H9 (cell line): ENCODE data around the gene ITGB6. TPM values are rescaled to one million over a fixed set of nuclear protein-coding genes. Genes with fewer than 3 reads are reported as not detected.

Source experiments
- DNase-seq: peaks from one replicate; pipeline ENCODE4 v3.0.0-alpha.2; 2017
- H2AFZ ChIP-seq: one replicate; pipeline ENCODE4 v1.6.1; 2013; ENCODE audit warnings: mild to moderate bottlenecking, low read length, control low read depth, moderate library complexity
- H2AK5ac ChIP-seq: 2 replicates; pipeline ENCODE4 v1.6.1; 2013; ENCODE audit warnings: low read length, control low read depth, mixed read lengths; ENCODE audit not compliant: insufficient read length
- H2BK120ac ChIP-seq: one replicate; pipeline ENCODE4 v1.6.1; 2013; ENCODE audit warnings: low read depth, mild to moderate bottlenecking, low read length, control low read depth, inconsistent platforms; ENCODE audit not compliant: poor library complexity, severe bottlenecking
- H2BK12ac ChIP-seq: 2 replicates; pipeline ENCODE4 v1.6.1; 2013; ENCODE audit warnings: low read length, control low read depth, mixed read lengths, low read depth; ENCODE audit not compliant: insufficient read length
- H2BK15ac ChIP-seq: 2 replicates; pipeline ENCODE4 v1.6.1; 2013; ENCODE audit warnings: low read depth, low read length, control low read depth
- H2BK20ac ChIP-seq: one replicate; pipeline ENCODE4 v1.6.1; 2013; ENCODE audit warnings: low read depth, mild to moderate bottlenecking, low read length, control low read depth, inconsistent platforms; ENCODE audit not compliant: poor library complexity, severe bottlenecking
- H2BK5ac ChIP-seq: 2 replicates; pipeline ENCODE4 v1.6.1; 2013; ENCODE audit warnings: low read length, control low read depth, mixed read lengths; ENCODE audit not compliant: insufficient read length
- H3K14ac ChIP-seq: 2 replicates; pipeline ENCODE4 v1.6.1; 2013; ENCODE audit warnings: low read length, control low read depth; ENCODE audit not compliant: insufficient read depth
- H3K18ac ChIP-seq: 2 replicates; pipeline ENCODE4 v1.6.1; 2013; ENCODE audit warnings: low read depth, mild to moderate bottlenecking, mixed read lengths, low read length, control low read depth; ENCODE audit not compliant: insufficient read length
- H3K23ac ChIP-seq: 2 replicates; pipeline ENCODE4 v1.6.1; 2013; ENCODE audit warnings: low read length, control low read depth, mixed read lengths, low read depth; ENCODE audit not compliant: insufficient read length
- H3K23me2 ChIP-seq: 2 replicates; pipeline ENCODE4 v1.6.1; 2013; ENCODE audit warnings: low read depth, mild to moderate bottlenecking, mixed read lengths, low read length, control low read depth; ENCODE audit not compliant: insufficient read length, poor library complexity, severe bottlenecking
- H3K27ac ChIP-seq: 2 replicates; pipeline ENCODE4 v1.5.1; 2013; ENCODE audit warnings: low read length, control low read depth, mixed read lengths, low read depth; ENCODE audit not compliant: insufficient read length
- H3K27me3 ChIP-seq: 2 replicates; pipeline ENCODE4 v1.6.1; 2013; ENCODE audit warnings: low read length, control low read depth, inconsistent platforms; ENCODE audit not compliant: insufficient read depth
- H3K4ac ChIP-seq: 2 replicates; pipeline ENCODE4 v1.6.1; 2013; ENCODE audit warnings: low read depth, mild to moderate bottlenecking, control low read depth, inconsistent platforms, low read length, moderate library complexity
- H3K4me1 ChIP-seq: 2 replicates; pipeline ENCODE4 v1.6.1; 2013; ENCODE audit warnings: low read length, control low read depth, inconsistent platforms; ENCODE audit not compliant: insufficient read depth
- H3K4me2 ChIP-seq: 2 replicates; pipeline ENCODE4 v1.6.1; 2013; ENCODE audit warnings: low read length, control low read depth, mixed read lengths; ENCODE audit not compliant: insufficient read length, insufficient read depth
- H3K56ac ChIP-seq: 2 replicates; pipeline ENCODE4 v1.6.1; 2013; ENCODE audit warnings: low read depth, mild to moderate bottlenecking, mixed read lengths, low read length, control low read depth; ENCODE audit not compliant: insufficient read length
- H3K79me1 ChIP-seq: 2 replicates; pipeline ENCODE4 v1.6.1; 2013; ENCODE audit warnings: low read depth, mild to moderate bottlenecking, moderate library complexity, low read length, control low read depth, inconsistent platforms; ENCODE audit not compliant: insufficient read depth, poor library complexity, severe bottlenecking
- H3K79me2 ChIP-seq: 2 replicates; pipeline ENCODE4 v1.6.1; 2013; ENCODE audit warnings: low read length, control low read depth, inconsistent platforms; ENCODE audit not compliant: insufficient read depth
- H3K9ac ChIP-seq: 2 replicates; pipeline ENCODE4 v1.6.1; 2013; ENCODE audit warnings: low read length, control low read depth, mixed read lengths; ENCODE audit not compliant: insufficient read length; ENCODE audit errors: extremely low read depth
- H3K9me3 ChIP-seq: one replicate; pipeline ENCODE4 v1.6.1; 2013; ENCODE audit warnings: low read depth, low read length, inconsistent platforms; ENCODE audit not compliant: control insufficient read depth
- H3T11ph ChIP-seq: one replicate; pipeline ENCODE4 v1.6.1; 2013; ENCODE audit warnings: mild to moderate bottlenecking, low read length, control low read depth, inconsistent platforms
- H4K20me1 ChIP-seq: one replicate; pipeline ENCODE4 v1.6.1; 2013; ENCODE audit not compliant: control insufficient read depth, insufficient read length, insufficient read depth
- H4K5ac ChIP-seq: 2 replicates; pipeline ENCODE4 v1.6.1; 2013; ENCODE audit warnings: low read depth, mild to moderate bottlenecking, mixed read lengths, low read length, control low read depth; ENCODE audit not compliant: insufficient read length
- H4K8ac ChIP-seq: replicated peaks from 2 replicates; pipeline ENCODE4 v1.6.1; 2013; ENCODE audit warnings: low read length, control low read depth, mixed read lengths, low read depth; ENCODE audit not compliant: insufficient read length
- H4K91ac ChIP-seq: 2 replicates; pipeline ENCODE4 v1.6.1; 2013; ENCODE audit warnings: low read depth, mild to moderate bottlenecking, moderate library complexity, mixed read lengths, low read length, control low read depth; ENCODE audit not compliant: insufficient read length
- H3K27ac Mint-ChIP-seq, 3 experiments: 2 replicates in 2 of 3; 3 replicates in 1 of 3; pipeline ENCODE4 v1.8.0; 2020 to 2021; ENCODE audit warnings: mixed read lengths in 3 of 3, mild to moderate bottlenecking in 1 of 3, moderate library complexity in 1 of 3
- H3K27me3 Mint-ChIP-seq: 2 replicates; pipeline ENCODE4 v1.8.0; 2021; ENCODE audit warnings: low read depth, mild to moderate bottlenecking, moderate library complexity, mixed read lengths
- H3K36me3 Mint-ChIP-seq, 3 experiments: 2 replicates in 2 of 3; 3 replicates in 1 of 3; pipeline ENCODE4 v1.8.0; 2020 to 2021; ENCODE audit warnings: low read depth in 3 of 3, mixed read lengths in 3 of 3; ENCODE audit not compliant: insufficient read depth in 1 of 3
- H3K4me1 Mint-ChIP-seq, 2 experiments: 2 replicates each; pipeline ENCODE4 v1.8.0; 2020; ENCODE audit warnings: mixed read lengths in 2 of 2
- H3K4me3 Mint-ChIP-seq, 2 experiments: 2 replicates in 1 of 2; 3 replicates in 1 of 2; pipeline ENCODE4 v1.8.0; 2020 to 2021; ENCODE audit warnings: mild to moderate bottlenecking in 2 of 2, mixed read lengths in 2 of 2, moderate library complexity in 1 of 2
- H3K9me3 Mint-ChIP-seq, 2 experiments: 2 replicates in 1 of 2; 3 replicates in 1 of 2; pipeline ENCODE4 v1.8.0; 2020; ENCODE audit warnings: mild to moderate bottlenecking in 2 of 2, mixed read lengths in 2 of 2, moderate library complexity in 1 of 2
- WGBS: extraction: QIAGEN DNeasy Blood & Tissue Kit; methylation state at CpG from one replicate; pipeline ENCODE4 v1.1.7; 2013; ENCODE audit warnings: missing lambda C conversion rate, low lambda C conversion rate, mixed read lengths; ENCODE audit not compliant: insufficient read length; ENCODE audit errors: extremely low coverage; 5-methylcytosine and 5-hydroxymethylcytosine counted together
- total RNA-seq: library from RNA; stranded (reverse); gene quantifications from 2 replicates; pipeline ENCODE4 v1.2.1, GENCODE V29; 2021
- TF ChIP-seq, protein P1 (sequence below): fragments of 200-600 bp; sonication (generic); conservative IDR thresholded peaks from 3 replicates; pipeline ENCODE4 v1.8.0; 2021; ENCODE audit warnings: antibody characterized with exemption, mild to moderate bottlenecking

ITGB6 gene
- total RNA-seq, 1 experiment from 2014 or later, result not detected

GRCh38 chr2:160208655-160209515 is 8.8 kb upstream of the ITGB6 start:
- Histone ChIP-seq H2AFZ (no peak overlapping the region), H3K79me2 (no peaks in the 10 kb centered on the region), H3K56ac (no peak overlapping the region), H2BK15ac (no peak overlapping the region), H4K91ac (no peak overlapping the region), H4K20me1 (no peaks in the 10 kb centered on the region), H3K4ac (no peak overlapping the region), H3K27me3 (no peaks in the 10 kb centered on the region), H2AK5ac (no peak overlapping the region), H3T11ph (no peak overlapping the region), H3K79me1 (no peaks in the 10 kb centered on the region), H2BK20ac (no peak overlapping the region), H3K27ac (no peak overlapping the region), H3K18ac (no peak overlapping the region), H3K4me2 (no peak overlapping the region), H3K23ac (no peak overlapping the region), H3K14ac (no peak overlapping the region), H4K8ac (no peak overlapping the region), H3K4me1 (no peaks in the 10 kb centered on the region), H3K9ac (no peak overlapping the region), H4K5ac (no peak overlapping the region), H2BK12ac (no peak overlapping the region), H2BK5ac (no peak overlapping the region), H2BK120ac (no peak overlapping the region), H3K9me3 (no peaks in the 10 kb centered on the region), H3K23me2 (no peaks in the 10 kb centered on the region)
- Mint-ChIP-seq H3K4me3 (no peak overlapping the region), H3K4me1 (peaks cover 4 to 10% of the 10 kb centered on the region in 2 experiments; a peak in 3 of 4 replicates), H3K36me3 (peaks cover 0 to 12% (median 0%) of the 10 kb centered on the region in 3 experiments; a peak in 3 of 7 replicates), H3K9me3 (peaks cover 0 to 11% of the 10 kb centered on the region in 2 experiments; a peak in 2 of 5 replicates), H3K27me3 (no peaks in the 10 kb centered on the region), H3K27ac (peak overlapping the region in 1 of 3 experiments; percentile 20; a peak in 3 of 7 replicates)
- TF ChIP-seq, protein P1, sequence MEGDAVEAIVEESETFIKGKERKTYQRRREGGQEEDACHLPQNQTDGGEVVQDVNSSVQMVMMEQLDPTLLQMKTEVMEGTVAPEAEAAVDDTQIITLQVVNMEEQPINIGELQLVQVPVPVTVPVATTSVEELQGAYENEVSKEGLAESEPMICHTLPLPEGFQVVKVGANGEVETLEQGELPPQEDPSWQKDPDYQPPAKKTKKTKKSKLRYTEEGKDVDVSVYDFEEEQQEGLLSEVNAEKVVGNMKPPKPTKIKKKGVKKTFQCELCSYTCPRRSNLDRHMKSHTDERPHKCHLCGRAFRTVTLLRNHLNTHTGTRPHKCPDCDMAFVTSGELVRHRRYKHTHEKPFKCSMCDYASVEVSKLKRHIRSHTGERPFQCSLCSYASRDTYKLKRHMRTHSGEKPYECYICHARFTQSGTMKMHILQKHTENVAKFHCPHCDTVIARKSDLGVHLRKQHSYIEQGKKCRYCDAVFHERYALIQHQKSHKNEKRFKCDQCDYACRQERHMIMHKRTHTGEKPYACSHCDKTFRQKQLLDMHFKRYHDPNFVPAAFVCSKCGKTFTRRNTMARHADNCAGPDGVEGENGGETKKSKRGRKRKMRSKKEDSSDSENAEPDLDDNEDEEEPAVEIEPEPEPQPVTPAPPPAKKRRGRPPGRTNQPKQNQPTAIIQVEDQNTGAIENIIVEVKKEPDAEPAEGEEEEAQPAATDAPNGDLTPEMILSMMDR, result no peak
- no CpG with 5 or more reads among the region's 11 CpGs for WGBS
- no peak for DNase-seq
